HCT116 (cell line): ENCODE results near the gene MYH8. TPM values are rescaled to one million over a fixed set of nuclear protein-coding genes. Genes with fewer than 3 reads are reported as not detected.

Experiments used
- ATAC-seq: fragments of 200-7000 bp; cut with Tn5 transposase; 2 replicates; pipeline ENCODE4 v1.9.1; 2020; ENCODE audit warnings: mild to moderate bottlenecking, moderate library complexity
- BruUV-seq: library from RNA; stranded (reverse); fragments of 400-500 nt; replicated peaks from 2 replicates; lab custom pipeline; 2021; lab: Mats Ljungman, UMichigan
- CTCF ChIA-PET: fragments of 300-600 bp; sonication (Branson Sonifier 250); formaldehyde crosslinking; loops from one replicate; lab custom pipeline; 2021; ENCODE audit warnings: antibody characterized with exemption; lab: Charles Lee
- POLR2A ChIA-PET: fragments of 300-600, 350-600 bp; sonication (Branson Sonifier 250); formaldehyde crosslinking; loops from one replicate; lab custom pipeline; 2021; ENCODE audit warnings: antibody characterized with exemption; lab: Charles Lee
- RAD21 ChIA-PET, 2 experiments: fragments of 300-600 bp; sonication (Branson Sonifier 250); formaldehyde crosslinking; loops; one replicate each; lab custom pipeline; 2023; ENCODE audit warnings: low total read pairs in 2 of 2; ENCODE audit not compliant: uncharacterized antibody in 2 of 2, unreplicated experiment in 2 of 2, low non-redundant PET in 1 of 2; lab: Charles Lee
- DNase-seq: peaks from one replicate; pipeline ENCODE4 v3.0.0-alpha.2; 2010; ENCODE audit warnings: low read depth, low spot score
- H2AFZ ChIP-seq: fragments of 200-600 bp; shearing (Covaris generic), sonication (generic); 2 replicates; pipeline ENCODE4 v1.6.1; 2017; ENCODE audit warnings: low read depth, mixed run types, mixed read lengths, antibody characterized with exemption, low read length; ENCODE audit not compliant: poor library complexity, severe bottlenecking
- H3K27ac ChIP-seq: 2 replicates; pipeline ENCODE4 v1.5.1; 2012; ENCODE audit warnings: low read depth, low read length
- H3K27me3 ChIP-seq: fragments of 200-600 bp; sonication (generic); 2 replicates; pipeline ENCODE4 v1.6.1; 2016; ENCODE audit warnings: mixed run types, low read length, mixed read lengths; ENCODE audit not compliant: insufficient read depth
- H3K36me3 ChIP-seq, 2 experiments: fragments of 200-500 bp in 1 of 2; fragments of 200-600 bp in 1 of 2; sonication (Bioruptor generic) in 1 of 2; sonication (generic) in 1 of 2; 2 replicates each; pipeline versions ENCODE4 v1.5.1 to v1.6.1; 2014 to 2016; ENCODE audit warnings: low read length in 2 of 2, inconsistent platforms in 1 of 2, mixed read lengths in 1 of 2, mixed run types in 1 of 2; ENCODE audit not compliant: insufficient read depth in 2 of 2, control insufficient read depth in 1 of 2
- H3K4me1 ChIP-seq, 2 experiments: fragments of 200-600 bp in 1 of 2; sonication (generic) in 1 of 2; 2 replicates each; pipeline versions ENCODE4 v1.5.1 to v1.6.1; 2012 to 2017; ENCODE audit warnings: low read length in 2 of 2, inconsistent platforms in 1 of 2, mild to moderate bottlenecking in 1 of 2, mixed read lengths in 1 of 2, mixed run types in 1 of 2, moderate library complexity in 1 of 2; ENCODE audit not compliant: insufficient read depth in 2 of 2, control insufficient read depth in 1 of 2
- H3K4me2 ChIP-seq: fragments of 200-600 bp; sonication (generic); 2 replicates; pipeline ENCODE4 v1.6.1; 2017; ENCODE audit warnings: mixed run types, low read length, mixed read lengths
- H3K4me3 ChIP-seq, 2 experiments: fragments of 200-600 bp in 1 of 2; sonication (generic) in 1 of 2; replicated peaks in 1 of 2; 2 replicates each; pipeline ENCODE4 v1.5.1; 2011 to 2016; ENCODE audit warnings: low read length in 2 of 2, control low read depth in 1 of 2, low read depth in 1 of 2, mild to moderate bottlenecking in 1 of 2, mixed read lengths in 1 of 2, mixed run types in 1 of 2
- H3K79me2 ChIP-seq: fragments of 200-600 bp; sonication (generic); 2 replicates; pipeline ENCODE4 v1.6.1; 2017; ENCODE audit warnings: mild to moderate bottlenecking, mixed run types, low read length, moderate library complexity, mixed read lengths; ENCODE audit not compliant: insufficient read depth
- H3K9ac ChIP-seq: fragments of 200-600 bp; sonication (generic); 2 replicates; pipeline ENCODE4 v1.6.1; 2016; ENCODE audit warnings: low read length, mixed read lengths
- H3K9me2 ChIP-seq: fragments of 200-600 bp; sonication (generic), shearing (Covaris generic); 2 replicates; pipeline ENCODE4 v1.6.1; 2017; ENCODE audit warnings: mixed run types, mild to moderate bottlenecking, moderate library complexity; ENCODE audit not compliant: insufficient read depth
- H3K9me3 ChIP-seq, 2 experiments: fragments of 200-500 bp in 1 of 2; fragments of 200-600 bp in 1 of 2; sonication (Bioruptor generic) in 1 of 2; sonication (generic) in 1 of 2; 2 replicates each; pipeline ENCODE4 v1.6.1; 2014 to 2017; ENCODE audit warnings: low read length in 2 of 2, mixed read lengths in 2 of 2, inconsistent platforms in 1 of 2, low read depth in 1 of 2, mild to moderate bottlenecking in 1 of 2, mixed run types in 1 of 2, moderate library complexity in 1 of 2; ENCODE audit not compliant: control insufficient read depth in 1 of 2, insufficient read depth in 1 of 2
- H4K20me1 ChIP-seq: fragments of 200-600 bp; sonication (generic), shearing (Covaris generic); 2 replicates; pipeline ENCODE4 v1.6.1; 2017; ENCODE audit warnings: mixed run types, mild to moderate bottlenecking, moderate library complexity; ENCODE audit not compliant: insufficient read depth
- CBX3 ChIP-seq: IDR thresholded peaks from 2 replicates; pipeline ENCODE4 v1.6.1; 2012; ENCODE audit warnings: low read depth
- CEBPB ChIP-seq: IDR thresholded peaks from 2 replicates; pipeline ENCODE4 v1.6.1; 2012; ENCODE audit warnings: low read depth
- EGR1 ChIP-seq: IDR thresholded peaks from 2 replicates; pipeline ENCODE4 v1.6.1; 2012; ENCODE audit warnings: low read depth
- ELF1 ChIP-seq: IDR thresholded peaks from 2 replicates; pipeline ENCODE4 v1.6.1; 2012; ENCODE audit warnings: low read depth, borderline replicate concordance
- POLR2A ChIP-seq: IDR thresholded peaks from 2 replicates; pipeline ENCODE4 v1.7.0; 2011; ENCODE audit warnings: borderline replicate concordance; ENCODE audit not compliant: insufficient read depth, insufficient read length; ENCODE audit errors: extremely low read depth
- RAD21 ChIP-seq: IDR thresholded peaks from 2 replicates; pipeline ENCODE4 v1.6.1; 2012; ENCODE audit warnings: low read depth, mild to moderate bottlenecking
- SIN3A ChIP-seq: IDR thresholded peaks from 2 replicates; pipeline ENCODE4 v1.6.1; 2012; ENCODE audit warnings: low read depth
- SP1 ChIP-seq: IDR thresholded peaks from 2 replicates; pipeline ENCODE4 v1.6.1; 2012; ENCODE audit warnings: low read depth
- SRF ChIP-seq: IDR thresholded peaks from 2 replicates; pipeline ENCODE4 v1.6.1; 2012; ENCODE audit warnings: low read depth
- TCF7L2 ChIP-seq: IDR thresholded peaks from 2 replicates; pipeline ENCODE4 v1.7.0; 2011; ENCODE audit warnings: borderline replicate concordance, inconsistent platforms; ENCODE audit not compliant: insufficient read depth, insufficient read length; ENCODE audit errors: extremely low read depth
- ZFX ChIP-seq: fragments of 450-650 bp; IDR thresholded peaks from 2 replicates; pipeline ENCODE4 v1.6.1; 2017
- ZNF274 ChIP-seq: fragments of 200-500 bp; sonication (Bioruptor generic); IDR thresholded peaks from 2 replicates; pipeline ENCODE4 v1.6.1; 2014; ENCODE audit warnings: mild to moderate bottlenecking, low read depth, low read length, inconsistent platforms
- intact Hi-C: fragments of 100-400 bp; cut with micrococcal nuclease; formaldehyde crosslinking; loops from 2 replicates; pipeline ENCODE4 v1.10.0; 2022
- total RNA-seq: library from RNA; stranded (reverse); gene quantifications from one replicate; pipeline ENCODE4 v1.2.1, GENCODE V29; 2021; ENCODE audit not compliant: unreplicated experiment
- TF ChIP-seq, protein P1 (sequence below): IDR thresholded peaks from 2 replicates; pipeline ENCODE4 v1.6.1; 2012
- TF ChIP-seq, protein P2 (sequence below): IDR thresholded peaks from 2 replicates; pipeline ENCODE4 v1.6.1; 2011; ENCODE audit warnings: mild to moderate bottlenecking, low read length, moderate library complexity; ENCODE audit not compliant: insufficient replicate concordance; ENCODE audit errors: extremely low read depth

The MYH8 gene
- total RNA-seq, 1 experiment from 2014 or later: not detected

DNA sequence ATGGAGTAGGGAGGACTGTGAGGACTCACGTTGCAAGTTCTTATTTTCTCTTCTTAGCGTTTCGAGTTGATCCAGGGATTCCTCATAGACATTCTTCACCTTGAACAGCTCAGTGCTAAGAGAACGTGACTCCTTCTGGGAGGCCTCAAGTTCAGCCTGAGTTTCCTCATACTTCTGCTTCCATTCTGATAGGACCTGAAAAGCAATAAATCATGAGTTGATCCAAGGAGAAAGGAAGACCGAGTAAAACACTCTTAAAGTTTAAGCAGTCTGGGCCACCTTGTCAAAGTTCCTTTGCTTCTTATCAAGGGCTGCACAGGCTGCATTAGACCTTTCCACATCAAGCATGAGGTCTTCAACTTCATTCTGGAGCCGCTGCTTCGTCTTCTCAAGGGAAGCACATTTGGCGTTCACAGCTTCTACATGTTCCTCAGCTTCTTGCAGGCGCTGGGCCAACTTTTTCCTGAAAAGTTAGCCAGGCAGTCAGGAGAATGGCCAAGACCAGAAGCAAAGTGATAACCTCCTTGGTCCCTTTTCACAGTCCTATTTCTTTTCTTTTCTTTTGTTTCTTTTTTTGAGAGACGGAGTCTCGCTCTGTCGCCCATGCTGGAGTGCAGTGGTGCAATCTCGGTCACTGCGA, 25.1 kb downstream of the MYH8 start:
- TF ChIP-seq, protein P1, sequence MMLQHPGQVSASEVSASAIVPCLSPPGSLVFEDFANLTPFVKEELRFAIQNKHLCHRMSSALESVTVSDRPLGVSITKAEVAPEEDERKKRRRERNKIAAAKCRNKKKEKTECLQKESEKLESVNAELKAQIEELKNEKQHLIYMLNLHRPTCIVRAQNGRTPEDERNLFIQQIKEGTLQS: no peak
- no peak for TF ChIP-seq SP1
- TF ChIP-seq SIN3A: no peak
- no peak for TF ChIP-seq CEBPB
- TF ChIP-seq ZNF274: no peak
- TF ChIP-seq EGR1: no peak
- Histone ChIP-seq H4K20me1 (no peaks in the 10 kb centered on the region; the same call in 1 of the 2 replicates), H3K4me2 (no peak overlapping the region), H2AFZ (no peak overlapping the region), H3K9me2 (no peaks in the 10 kb centered on the region), H3K79me2 (no peaks in the 10 kb centered on the region), H3K9ac (no peak overlapping the region), H3K4me1 (no peaks in the 10 kb centered on the region), H3K27me3 (peaks cover 4% of the 10 kb centered on the region), H3K36me3 (no peaks in the 10 kb centered on the region), H3K9me3 (no peaks in the 10 kb centered on the region), H3K27ac (no peak overlapping the region), H3K4me3 (no peak overlapping the region)
- intact Hi-C loops: no loop called here
- ATAC-seq (no peak), DNase-seq (no peak)
- ChIA-PET POLR2A (no interaction called here), CTCF (no interaction called here), RAD21 (no interaction called here)
- no TSS peak for BruUV-seq

DNA sequence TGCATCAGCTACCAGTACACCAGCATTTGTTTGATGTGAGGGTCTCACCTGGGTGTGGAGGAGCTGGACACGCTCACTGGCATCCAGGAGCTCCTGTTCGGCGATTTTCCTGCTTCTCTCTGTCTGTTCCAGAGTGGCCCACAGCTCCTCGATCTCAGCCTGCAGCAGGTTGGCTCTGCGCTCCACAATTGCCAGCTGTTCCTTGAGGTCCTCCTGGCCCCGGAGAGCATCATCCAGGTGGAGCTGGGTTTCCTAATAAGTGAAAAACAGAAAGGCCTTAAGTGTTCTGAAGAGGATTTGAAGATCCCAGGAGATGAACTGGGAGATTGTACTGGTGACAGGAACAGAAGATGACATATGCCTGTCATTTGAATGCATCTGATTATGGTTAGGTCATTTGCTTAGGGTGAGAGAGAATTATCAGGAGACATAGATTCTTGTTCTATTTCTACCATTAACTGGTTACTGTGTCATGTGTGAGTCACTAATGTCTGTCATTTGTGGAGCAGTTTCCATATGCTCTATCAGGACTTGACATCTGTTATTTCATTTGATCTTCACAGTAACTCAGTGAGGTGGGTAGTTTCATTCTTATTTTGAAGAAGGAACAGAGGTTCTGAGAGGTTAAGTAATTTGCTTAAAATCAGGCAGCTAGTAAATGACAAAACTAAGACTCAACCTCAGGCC, 27.4 kb downstream of the MYH8 start:
- no peak overlapping the region for H2AFZ ChIP-seq
- no peaks in the 10 kb centered on the region; the same call in 1 of the 2 replicates for H4K20me1 ChIP-seq
- no peak overlapping the region for H3K9ac ChIP-seq
- ChIA-PET RAD21 (no interaction called here), POLR2A (no interaction called here), CTCF (no interaction called here)
- no peaks in the 10 kb centered on the region for H3K4me1 ChIP-seq
- H3K4me3 ChIP-seq: no peak overlapping the region
- ATAC-seq: no peak
- H3K36me3 ChIP-seq: no peaks in the 10 kb centered on the region
- H3K27ac ChIP-seq: no peak overlapping the region
- no peak for DNase-seq
- H3K4me2 ChIP-seq: no peak overlapping the region
- H3K9me3 ChIP-seq: no peaks in the 10 kb centered on the region
- no TSS peak for BruUV-seq
- H3K9me2 ChIP-seq: no peaks in the 10 kb centered on the region
- intact Hi-C loops: no loop called here
- no peaks in the 10 kb centered on the region for H3K79me2 ChIP-seq
- peaks cover 4% of the 10 kb centered on the region for H3K27me3 ChIP-seq
- TF ChIP-seq SRF: no peak
- TF ChIP-seq SIN3A: no peak
- TF ChIP-seq, protein P2, sequence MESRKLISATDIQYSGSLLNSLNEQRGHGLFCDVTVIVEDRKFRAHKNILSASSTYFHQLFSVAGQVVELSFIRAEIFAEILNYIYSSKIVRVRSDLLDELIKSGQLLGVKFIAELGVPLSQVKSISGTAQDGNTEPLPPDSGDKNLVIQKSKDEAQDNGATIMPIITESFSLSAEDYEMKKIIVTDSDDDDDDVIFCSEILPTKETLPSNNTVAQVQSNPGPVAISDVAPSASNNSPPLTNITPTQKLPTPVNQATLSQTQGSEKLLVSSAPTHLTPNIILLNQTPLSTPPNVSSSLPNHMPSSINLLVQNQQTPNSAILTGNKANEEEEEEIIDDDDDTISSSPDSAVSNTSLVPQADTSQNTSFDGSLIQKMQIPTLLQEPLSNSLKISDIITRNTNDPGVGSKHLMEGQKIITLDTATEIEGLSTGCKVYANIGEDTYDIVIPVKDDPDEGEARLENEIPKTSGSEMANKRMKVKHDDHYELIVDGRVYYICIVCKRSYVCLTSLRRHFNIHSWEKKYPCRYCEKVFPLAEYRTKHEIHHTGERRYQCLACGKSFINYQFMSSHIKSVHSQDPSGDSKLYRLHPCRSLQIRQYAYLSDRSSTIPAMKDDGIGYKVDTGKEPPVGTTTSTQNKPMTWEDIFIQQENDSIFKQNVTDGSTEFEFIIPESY: no peak
- no peak for TF ChIP-seq ZNF274
- no peak for TF ChIP-seq ZFX
- no peak for TF ChIP-seq POLR2A
- TF ChIP-seq TCF7L2: no peak
- no peak for TF ChIP-seq CBX3
- no peak for TF ChIP-seq ELF1
- no peak for TF ChIP-seq RAD21
- no peak for TF ChIP-seq SP1
- TF ChIP-seq EGR1: no peak
